Mucosa of stomach (tissue), 1 donor: ENCODE data around the gene TMEM256.

ENCODE experiments used
- H3K27me3 ChIP-seq: one replicate; pipeline ENCODE4 v1.7.0; 2013; ENCODE audit warnings: mild to moderate bottlenecking, low read length; ENCODE audit not compliant: control insufficient read depth, insufficient read depth
- H3K36me3 ChIP-seq: one replicate; pipeline ENCODE4 v1.7.0; 2013; ENCODE audit warnings: low read length; ENCODE audit not compliant: control insufficient read depth, insufficient read depth
- H3K4me1 ChIP-seq: one replicate; pipeline ENCODE4 v1.7.0; 2013; ENCODE audit warnings: mild to moderate bottlenecking, low read length; ENCODE audit not compliant: control insufficient read depth, insufficient read depth
- H3K4me3 ChIP-seq: one replicate; pipeline ENCODE4 v1.7.0; 2013; ENCODE audit warnings: low read length
- H3K9ac ChIP-seq: one replicate; pipeline ENCODE4 v1.7.0; 2013; ENCODE audit warnings: mild to moderate bottlenecking, low read length, moderate library complexity
- H3K9me3 ChIP-seq: one replicate; pipeline ENCODE4 v1.7.0; 2013; ENCODE audit warnings: mild to moderate bottlenecking, low read length, moderate library complexity; ENCODE audit not compliant: control insufficient read depth
- donor health status: Pancreatic carcinoma.

Gene TMEM256

GRCh38 chr17:7438656-7439460 is 35.0 kb upstream of the TMEM256 start:
- Histone ChIP-seq H3K27me3 (peaks cover 66% of the 10 kb centered on the region), H3K4me1 (peaks cover 42% of the 10 kb centered on the region), H3K9me3 (no peaks in the 10 kb centered on the region), H3K9ac (no peak overlapping the region), H3K36me3 (no peaks in the 10 kb centered on the region), H3K4me3 (no peak overlapping the region)

GRCh38 chr17:7437950-7438614 is 34.2 kb upstream of the TMEM256 start:
- Histone ChIP-seq H3K4me1 (peaks cover 42% of the 10 kb centered on the region), H3K9me3 (no peaks in the 10 kb centered on the region), H3K9ac (peak overlapping the region; percentile 17)

GRCh38 chr17:7437369-7437863 is 33.5 kb upstream of the TMEM256 start:
- Histone ChIP-seq H3K9me3 (no peaks in the 10 kb centered on the region), H3K36me3 (no peaks in the 10 kb centered on the region), H3K27me3 (peaks cover 59% of the 10 kb centered on the region), H3K4me3 (no peak overlapping the region), H3K4me1 (peaks cover 42% of the 10 kb centered on the region), H3K9ac (peak overlapping the region; percentile 85)

More at GRCh38 chr17:7437950-7438614, 34.2 kb upstream of the TMEM256 start:
- H3K27me3 ChIP-seq: peaks cover 65% of the 10 kb centered on the region
- no peaks in the 10 kb centered on the region for H3K36me3 ChIP-seq
- no peak overlapping the region for H3K4me3 ChIP-seq

- H3K9me3 ChIP-seq: no peaks in the 10 kb centered on the region
- peak overlapping the region; percentile 72 for H3K4me3 ChIP-seq
- H3K27me3 ChIP-seq: peaks cover 55% of the 10 kb centered on the region
- peaks cover 42% of the 10 kb centered on the region for H3K4me1 ChIP-seq
- H3K36me3 ChIP-seq: no peaks in the 10 kb centered on the region
- H3K9ac ChIP-seq: peak overlapping the region; percentile 85
These were observed 32.9 kb upstream of the TMEM256 start for GRCh38 chr17:7436556-7437368.

GRCh38 chr17:7435676-7436555 is 32.0 kb upstream of the TMEM256 start:
- Histone ChIP-seq H3K9ac (peak overlapping the region; percentile 85), H3K4me3 (peak overlapping the region; percentile 72)

DNA sequence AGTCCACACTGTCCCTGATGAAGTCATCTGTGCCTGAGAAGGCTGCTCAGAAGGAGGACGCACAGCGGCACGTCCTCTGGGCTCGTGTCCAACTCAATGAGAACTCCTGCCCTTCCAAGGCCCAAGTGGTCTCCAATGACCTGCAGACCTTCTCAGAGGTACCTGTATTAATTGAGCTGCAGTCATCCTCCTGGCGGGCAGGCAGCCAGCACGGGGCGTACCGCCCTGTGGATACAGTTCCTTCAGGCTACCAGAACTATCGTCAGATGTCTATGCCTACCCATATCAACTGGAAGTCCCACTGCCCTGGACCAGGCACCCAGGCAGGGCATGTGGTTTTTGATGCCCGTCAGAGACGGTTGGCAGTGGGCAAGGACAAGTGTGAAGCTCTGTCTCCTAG is 28.4 kb upstream of the TMEM256 start:
- Histone ChIP-seq H3K9me3 (no peaks in the 10 kb centered on the region), H3K36me3 (no peaks in the 10 kb centered on the region), H3K4me1 (peaks cover 17% of the 10 kb centered on the region), H3K9ac (no peak overlapping the region), H3K4me3 (no peak overlapping the region), H3K27me3 (peaks cover 15% of the 10 kb centered on the region)

More at GRCh38 chr17:7435676-7436555, 32.0 kb upstream of the TMEM256 start:
- H3K27me3 ChIP-seq: peaks cover 46% of the 10 kb centered on the region
- no peaks in the 10 kb centered on the region for H3K9me3 ChIP-seq
- H3K36me3 ChIP-seq: no peaks in the 10 kb centered on the region
- H3K4me1 ChIP-seq: peaks cover 40% of the 10 kb centered on the region

DNA sequence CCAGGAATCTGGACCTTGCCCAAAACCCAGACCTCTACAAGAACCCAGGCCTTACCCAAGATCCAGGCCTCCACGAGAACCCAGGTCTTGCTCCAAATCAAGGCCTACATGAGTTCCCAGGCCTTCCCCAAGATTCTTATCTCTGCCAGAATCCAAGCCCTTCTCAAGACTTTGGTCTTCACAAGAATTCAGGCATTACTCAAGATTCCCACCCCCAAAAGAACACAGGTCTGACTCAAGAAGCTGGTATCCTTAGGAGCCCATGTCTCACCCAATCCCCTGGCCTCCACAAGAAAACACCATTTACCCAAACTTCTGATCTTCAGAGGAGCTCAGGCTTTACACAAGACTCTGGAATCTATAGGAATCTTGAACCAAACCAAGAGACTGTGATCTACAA is 27.3 kb upstream of the TMEM256 start:
- Histone ChIP-seq H3K9me3 (no peaks in the 10 kb centered on the region), H3K27me3 (peaks cover 14% of the 10 kb centered on the region), H3K36me3 (no peaks in the 10 kb centered on the region), H3K9ac (no peak overlapping the region), H3K4me1 (peaks cover 8% of the 10 kb centered on the region), H3K4me3 (no peak overlapping the region)

GRCh38 chr17:7429722-7430121 is 25.8 kb upstream of the TMEM256 start:
- Histone ChIP-seq H3K4me1 (no peaks in the 10 kb centered on the region), H3K9ac (no peak overlapping the region), H3K27me3 (peaks cover 4% of the 10 kb centered on the region), H3K36me3 (no peaks in the 10 kb centered on the region), H3K9me3 (no peaks in the 10 kb centered on the region), H3K4me3 (no peak overlapping the region)

DNA sequence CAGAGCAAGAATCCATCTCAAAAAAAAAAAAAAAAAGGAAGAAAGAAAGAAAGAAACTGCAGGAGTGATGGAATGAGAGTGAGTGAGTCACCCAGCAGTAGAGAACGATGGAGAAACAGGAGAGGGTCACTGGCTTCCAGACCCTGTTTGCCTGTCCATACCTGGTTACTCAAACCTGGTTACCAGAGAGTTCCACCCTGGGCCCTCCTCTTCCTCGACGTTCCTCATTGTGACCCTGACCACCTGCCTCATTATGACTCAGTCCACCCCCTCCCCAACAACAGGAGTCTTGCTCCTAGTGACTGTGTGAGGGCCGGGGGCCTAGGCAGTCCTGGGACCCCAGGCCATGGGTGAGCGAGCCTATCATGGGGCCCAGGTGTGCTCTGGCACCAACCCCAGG is 24.7 kb upstream of the TMEM256 start, which contains the start of gene SPEM3:
Gene SPEM3 (plus strand): TSS at position 301 of the 400 bp plus-strand sequence. CDS start 46 bp downstream, at position 347.
- H3K9ac ChIP-seq: no peak within 1 kb of the TSS
- H3K4me1 ChIP-seq: no peaks in the 10 kb centered on the region
- H3K36me3 ChIP-seq: no peaks in the 10 kb centered on the region
- H3K4me3 ChIP-seq: no peak within 1 kb of the TSS
- peaks cover 4% of the 10 kb centered on the region for H3K27me3 ChIP-seq
- no peaks in the 10 kb centered on the region for H3K9me3 ChIP-seq

GRCh38 chr17:7427549-7427948 is 23.7 kb upstream of the TMEM256 start:
- H3K36me3 ChIP-seq: no peaks in the 10 kb centered on the region
- H3K9me3 ChIP-seq: no peaks in the 10 kb centered on the region
- H3K4me3 ChIP-seq: no peak overlapping the region
- H3K9ac ChIP-seq: no peak overlapping the region
- H3K27me3 ChIP-seq: peaks cover 4% of the 10 kb centered on the region
- no peaks in the 10 kb centered on the region for H3K4me1 ChIP-seq

- Histone ChIP-seq H3K9ac (no peak overlapping the region), H3K27me3 (peaks cover 4% of the 10 kb centered on the region), H3K4me3 (no peak overlapping the region), H3K36me3 (no peaks in the 10 kb centered on the region), H3K4me1 (no peaks in the 10 kb centered on the region), H3K9me3 (no peaks in the 10 kb centered on the region)
These were observed 23.1 kb upstream of the TMEM256 start for GRCh38 chr17:7426896-7427489.
